AG20443 (cell line): Measurements from ENCODE around the gene PLXNA2.

Source experiments
- DNase-seq: peaks from one replicate; pipeline ENCODE4 v3.0.0; 2012; ENCODE audit warnings: low spot score, mixed read lengths

PLXNA2 gene

DNA sequence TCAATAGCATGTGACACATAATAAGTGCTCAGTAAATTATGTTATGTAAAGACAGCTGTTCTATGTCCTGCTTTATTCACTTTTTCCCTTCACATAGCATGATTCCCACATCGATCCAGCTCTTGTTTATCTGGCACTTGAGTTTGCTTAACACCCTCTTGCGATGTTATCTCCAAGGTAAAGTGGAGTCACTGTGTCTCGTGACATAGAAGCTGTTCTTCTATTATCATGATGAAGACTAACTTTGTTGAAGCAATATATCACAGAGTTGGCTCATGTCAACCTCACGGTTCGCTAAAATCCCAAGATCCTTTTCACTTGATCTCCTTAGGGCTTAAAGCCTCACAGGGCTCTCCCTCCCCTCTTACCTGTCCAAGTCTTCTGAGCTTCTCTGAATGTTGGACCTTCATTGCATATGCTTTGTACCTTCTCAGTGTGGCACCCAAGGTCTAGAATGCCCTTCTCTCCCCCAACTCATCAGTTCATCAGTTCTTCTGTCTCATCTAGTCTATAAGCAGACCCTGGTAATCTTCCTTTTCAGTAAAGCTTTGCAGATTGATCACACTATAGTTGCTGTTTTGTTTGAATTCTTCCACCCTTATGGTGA lies 38.0 kb downstream of the PLXNA2 start:
- DNase-seq, result no peak

- DNase-seq, result no peak
Observed at GRCh38 chr1:208205216-208206013, 38.8 kb downstream of the PLXNA2 start.

DNA sequence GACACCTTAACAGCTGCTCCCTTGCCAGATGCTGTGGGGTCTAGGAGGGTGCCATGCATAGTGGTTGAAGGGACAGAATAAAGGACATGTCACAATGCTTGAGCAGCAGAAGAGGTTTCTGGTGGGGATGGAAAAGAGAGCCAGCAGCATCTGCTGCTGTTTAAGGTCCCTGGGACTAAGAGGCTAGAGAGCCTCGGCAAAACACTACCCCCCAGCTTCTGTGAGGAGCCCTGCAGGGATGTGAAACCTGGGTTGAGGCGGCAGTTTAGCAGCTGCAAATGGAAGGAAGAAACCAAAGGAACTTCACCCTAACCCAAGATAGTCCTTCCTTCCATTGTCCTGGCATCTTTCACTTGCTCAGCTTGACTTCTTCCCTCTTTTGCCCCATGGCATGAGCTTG lies 39.4 kb downstream of the PLXNA2 start:
- no peak for DNase-seq

- DNase-seq, result no peak
Observed at GRCh38 chr1:208203848-208204609, 40.2 kb downstream of the PLXNA2 start.

DNA sequence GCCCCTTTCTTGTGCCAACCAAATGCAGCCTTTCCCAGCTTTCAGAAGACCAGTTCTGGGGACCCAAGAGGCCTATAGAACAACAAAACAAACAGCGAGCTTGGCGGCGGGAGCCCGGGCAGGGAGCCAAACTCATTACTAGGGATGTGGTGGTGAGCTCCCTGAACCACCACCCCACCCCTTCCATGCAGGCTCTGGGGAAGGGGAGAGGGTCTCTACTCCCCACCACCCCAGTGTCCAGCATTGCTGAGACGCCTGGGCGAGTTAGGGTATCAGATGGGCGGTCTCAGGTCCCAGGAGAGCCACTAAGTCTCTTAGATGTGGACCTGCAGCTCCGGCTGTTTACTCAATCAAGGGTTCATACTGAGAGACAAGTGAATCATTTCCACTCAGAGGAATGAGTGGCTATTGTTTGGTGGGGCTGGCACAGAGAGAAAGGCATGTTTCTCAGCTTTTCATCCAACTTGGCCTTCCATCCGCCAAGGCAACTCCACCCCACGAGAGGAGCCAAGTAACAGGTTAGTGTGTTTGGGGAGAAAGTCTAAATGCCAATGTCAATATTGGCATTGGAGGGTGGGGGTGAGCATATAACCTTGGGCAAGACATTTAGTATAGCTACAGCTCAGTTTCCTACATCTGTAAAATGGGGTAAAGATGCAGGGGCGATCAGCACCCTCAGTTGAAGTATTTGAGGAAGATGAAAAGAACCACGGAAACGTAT lies 40.9 kb downstream of the PLXNA2 start:
- DNase-seq, result peak; percentile 62

- DNase-seq, result no peak
Observed at GRCh38 chr1:208202333-208202995, 41.7 kb downstream of the PLXNA2 start.

DNA sequence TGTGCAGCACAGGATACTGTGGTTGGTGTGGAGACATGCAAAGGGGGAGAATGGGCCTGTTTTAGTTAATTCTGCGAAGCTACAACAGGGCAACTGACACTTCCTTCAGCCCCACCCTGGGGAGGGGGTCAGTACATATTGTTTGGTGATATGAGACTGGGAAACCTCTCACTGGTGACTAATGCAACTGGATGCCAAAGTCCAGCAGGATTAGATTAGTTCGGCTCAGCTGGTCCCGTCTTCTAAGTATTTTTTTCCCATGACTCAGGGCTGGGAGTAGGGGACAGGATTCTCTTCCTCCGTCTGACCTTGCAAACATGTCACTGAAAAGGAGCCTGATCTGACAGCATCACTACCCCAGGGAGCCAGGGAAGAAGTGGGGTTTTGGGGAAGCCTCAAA lies 43.0 kb downstream of the PLXNA2 start:
- peak; percentile 92 for DNase-seq

DNA sequence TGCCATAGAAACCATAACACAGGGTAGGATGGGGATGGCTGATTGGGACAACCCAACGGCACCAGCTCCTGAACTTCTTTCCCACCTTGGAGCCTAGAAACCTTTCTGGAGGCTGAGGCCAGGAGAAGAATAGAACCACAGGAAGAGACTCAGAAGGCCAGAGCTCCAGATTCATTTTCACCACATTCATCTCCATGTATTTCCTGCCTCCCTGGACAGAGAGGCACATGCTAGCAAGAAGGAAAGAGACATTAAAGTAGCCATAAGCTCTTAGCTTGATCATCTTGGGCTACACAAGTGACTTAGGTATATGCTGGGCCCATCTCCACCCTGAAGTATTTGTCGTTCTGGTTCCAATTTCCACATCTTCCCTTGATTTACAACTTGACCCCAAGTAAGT lies 44.1 kb downstream of the PLXNA2 start:
- DNase-seq, result no peak

DNA sequence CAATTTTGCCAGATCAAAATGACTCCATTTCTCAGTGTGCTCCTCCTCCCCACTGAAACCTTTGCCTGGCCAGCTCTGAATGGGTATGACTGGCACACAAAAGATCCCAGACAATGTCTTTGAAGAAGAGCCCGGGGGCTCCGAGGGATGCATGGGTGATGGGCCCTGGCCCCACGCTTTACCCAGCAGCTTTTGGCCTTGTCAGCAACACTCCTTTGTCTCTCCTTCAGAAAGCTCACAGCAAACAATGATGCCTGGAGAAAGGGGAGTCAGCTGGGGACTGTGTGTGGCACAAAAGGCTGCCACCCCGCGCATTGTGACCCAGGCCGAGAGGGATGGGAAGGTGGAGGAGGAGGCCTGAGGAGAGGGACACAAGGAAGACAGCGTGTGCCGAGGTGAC lies 45.9 kb downstream of the PLXNA2 start:
- no peak for DNase-seq

GRCh38 chr1:208194944-208195343 lies 49.2 kb downstream of the PLXNA2 start:
- no peak for DNase-seq

GRCh38 chr1:208192995-208193394 lies 51.2 kb downstream of the PLXNA2 start:
- peak; percentile 67 for DNase-seq

DNA sequence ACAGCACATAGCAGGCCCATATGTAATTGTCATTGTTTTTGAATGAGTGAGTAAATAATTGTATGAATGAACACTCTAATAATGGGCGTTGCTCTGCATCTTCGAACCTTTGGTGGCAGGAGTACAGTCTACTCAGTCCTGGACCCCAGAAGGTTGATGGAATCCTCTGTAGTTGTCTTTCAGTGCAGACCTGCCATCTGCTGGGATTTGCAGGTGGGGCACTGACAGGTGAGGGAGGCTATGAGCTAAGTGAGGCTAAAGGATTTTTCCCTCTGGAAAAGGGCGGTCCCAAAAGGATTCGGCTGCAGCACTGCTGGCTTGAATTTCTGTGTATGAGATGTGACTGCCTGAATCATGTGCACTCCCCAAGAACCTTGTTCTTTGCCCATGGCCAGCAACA lies 53.4 kb downstream of the PLXNA2 start:
- DNase-seq, result no peak

GRCh38 chr1:208189716-208190115 lies 54.5 kb downstream of the PLXNA2 start:
- no peak for DNase-seq

GRCh38 chr1:208189183-208189582 lies 55.0 kb downstream of the PLXNA2 start:
- DNase-seq, result no peak

- no peak for DNase-seq
Observed at GRCh38 chr1:208188607-208189006, 55.6 kb downstream of the PLXNA2 start.

DNA sequence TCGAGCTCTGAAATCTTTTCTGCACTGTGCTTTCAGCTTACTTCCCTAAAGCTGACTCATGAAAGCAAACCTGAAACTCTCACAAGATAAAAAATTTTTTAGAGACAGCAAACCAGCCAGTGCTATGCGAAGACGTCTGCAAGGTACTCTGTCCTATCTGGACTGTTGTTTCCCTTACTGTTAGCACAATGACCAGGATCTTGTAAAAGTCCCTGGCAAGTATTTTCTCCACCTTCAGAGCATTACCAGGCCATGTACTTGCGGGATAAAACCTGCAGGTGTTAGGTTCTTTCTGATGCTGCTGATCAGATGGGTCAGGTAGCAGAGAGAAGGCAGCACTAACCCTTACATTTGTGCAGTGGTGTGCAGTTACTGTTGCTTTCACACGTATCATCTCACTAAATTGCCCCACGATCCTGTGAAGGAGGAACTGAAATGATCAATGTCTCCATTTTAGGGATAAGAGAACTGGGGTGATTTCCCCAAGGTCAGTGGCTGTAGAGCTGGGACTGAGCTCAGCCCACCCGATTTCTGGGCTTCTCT lies 56.6 kb downstream of the PLXNA2 start:
- no peak for DNase-seq

- DNase-seq, result no peak
Observed at GRCh38 chr1:208185801-208186231, 58.4 kb downstream of the PLXNA2 start.

GRCh38 chr1:208184966-208185654 lies 59.1 kb downstream of the PLXNA2 start:
- DNase-seq, result no peak

DNA sequence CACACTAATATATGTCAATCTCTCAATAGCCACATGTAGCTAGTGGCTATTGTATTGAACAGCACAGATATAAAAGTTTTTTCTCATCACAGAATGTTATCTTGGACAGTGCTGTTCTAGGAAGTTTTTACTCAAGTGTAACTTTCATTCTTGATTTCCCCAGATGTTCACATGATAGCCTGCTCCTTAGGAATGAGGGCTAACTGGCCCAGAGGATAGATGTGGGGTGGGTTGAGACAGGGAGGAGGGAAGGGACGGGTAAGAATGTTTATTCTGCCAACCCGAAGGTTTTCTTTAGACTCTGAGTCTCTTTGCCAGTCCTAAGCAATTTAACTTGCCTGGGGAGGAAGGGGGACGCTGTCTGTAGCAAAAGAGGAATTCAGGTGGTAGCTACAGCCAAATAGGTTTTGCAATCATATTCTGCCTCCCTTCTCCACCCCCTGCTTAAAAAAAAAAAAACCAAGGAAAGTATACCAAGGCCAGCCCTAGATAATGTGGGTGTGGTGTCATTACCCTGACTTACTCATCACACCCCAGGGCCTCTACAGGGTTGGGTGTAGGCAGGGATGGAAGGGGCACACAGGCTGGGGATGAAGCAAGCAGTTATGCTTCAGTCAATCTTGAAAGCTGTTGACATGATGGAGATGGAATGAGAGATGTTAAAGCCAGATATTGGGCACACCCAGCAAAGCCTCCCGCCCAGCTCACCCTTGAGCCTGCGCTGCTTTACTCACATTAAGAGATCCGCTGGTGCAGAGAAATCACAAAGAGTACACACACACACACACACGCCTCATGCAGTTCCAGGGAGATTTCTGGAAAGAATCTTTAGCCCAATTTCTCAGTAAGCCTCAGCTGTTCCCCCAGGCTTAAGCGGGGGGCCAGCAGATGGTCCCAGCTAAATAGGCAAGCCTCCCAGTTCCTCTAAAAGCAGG lies 59.9 kb downstream of the PLXNA2 start:
- DNase-seq, result peak; percentile 94
